Measurements from ENCODE around the gene CST4.
"Not testable (repeated sequence)": the region's sequence is repeated elsewhere in the genome, so short reads cannot be mapped to it uniquely, and the experiment has no call there.

CST4 gene

GRCh38 chr20:23640018-23640601, 48.7 kb downstream of the CST4 start:
- no peak for DNase-seq

DNA sequence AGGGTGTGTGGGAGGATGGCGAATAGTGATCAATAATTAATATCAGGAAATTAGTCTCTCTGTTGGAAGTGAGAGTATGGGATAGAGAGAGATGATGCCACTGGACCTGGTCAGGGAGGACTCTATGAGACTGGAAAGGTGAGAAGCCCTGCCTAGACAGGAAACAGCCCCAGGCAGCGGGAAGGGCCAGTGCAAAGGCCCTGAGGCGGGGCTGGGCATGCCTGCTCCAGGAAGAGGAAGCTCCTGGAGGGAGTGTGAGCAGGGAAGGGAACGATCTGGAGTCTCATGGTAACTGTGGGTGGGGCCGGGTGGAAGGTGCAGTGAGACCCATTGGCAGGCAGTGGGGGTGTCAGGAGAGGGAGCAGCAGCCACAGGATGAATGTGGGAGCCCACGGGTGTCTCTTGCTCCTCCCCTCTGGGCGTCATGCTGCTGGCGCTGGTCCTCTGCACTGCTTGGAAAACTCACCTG, 49.3 kb downstream of the CST4 start:
- DNase-seq = no peak

- no peak for DNase-seq
Measured at GRCh38 chr20:23638309-23638708, 50.5 kb downstream of the CST4 start.

DNA sequence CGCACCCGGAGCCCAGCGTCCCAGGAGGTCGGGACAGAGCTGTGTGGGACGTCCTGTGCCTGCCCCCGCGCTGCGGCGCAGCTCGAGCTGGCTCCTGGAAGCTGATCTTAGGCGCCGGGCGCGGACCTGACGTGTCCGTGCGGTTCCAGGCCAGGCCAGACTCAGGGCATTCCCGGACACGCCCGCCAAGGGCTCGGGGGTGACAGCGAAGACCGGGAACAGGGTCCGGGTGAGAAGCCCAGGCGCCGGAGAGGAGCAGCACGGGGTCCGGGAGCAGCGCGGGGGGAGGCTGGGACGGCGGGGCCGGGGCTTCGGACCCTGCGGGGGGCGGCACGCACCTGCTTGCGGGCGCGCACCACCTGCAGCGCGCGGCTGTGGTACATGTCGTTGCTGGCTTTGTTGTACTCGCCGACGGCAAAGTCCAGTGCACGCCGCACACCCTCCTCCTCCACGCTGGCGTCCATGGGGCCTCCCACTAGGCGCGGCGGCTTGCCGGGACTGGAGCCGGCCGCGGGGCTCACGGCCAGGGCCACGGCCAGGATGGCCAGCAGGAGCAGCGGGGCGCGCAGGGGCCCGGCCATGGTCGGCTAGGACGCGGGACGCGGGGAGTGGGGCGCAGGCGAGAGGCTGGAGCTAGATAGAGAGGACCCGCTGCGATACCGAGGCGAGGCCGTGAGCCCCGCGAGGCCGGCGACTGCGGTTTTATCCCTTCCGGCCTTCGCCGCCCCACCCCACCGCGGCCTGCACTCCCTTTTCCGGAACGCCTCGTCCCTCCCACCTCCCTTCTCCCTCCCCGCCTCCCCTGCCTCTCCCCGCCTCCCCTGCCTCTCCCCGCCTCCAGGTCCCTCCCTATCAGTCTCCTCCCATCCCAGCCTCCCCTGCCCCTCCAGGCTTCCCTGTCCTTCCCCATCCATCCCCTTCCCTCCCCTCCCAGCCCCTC, 51.3 kb downstream of the CST4 start, which contains the start of gene CST3:
Gene CST3, minus strand, starts transcription at position 674 of the 940 bp plus-strand sequence. Its CDS starts 93 bp downstream, at position 581.
- DNase-seq = peak; percentile 1

GRCh38 chr20:23636908-23637281, 51.9 kb downstream of the CST4 start:
- DNase-seq = no peak

DNA sequence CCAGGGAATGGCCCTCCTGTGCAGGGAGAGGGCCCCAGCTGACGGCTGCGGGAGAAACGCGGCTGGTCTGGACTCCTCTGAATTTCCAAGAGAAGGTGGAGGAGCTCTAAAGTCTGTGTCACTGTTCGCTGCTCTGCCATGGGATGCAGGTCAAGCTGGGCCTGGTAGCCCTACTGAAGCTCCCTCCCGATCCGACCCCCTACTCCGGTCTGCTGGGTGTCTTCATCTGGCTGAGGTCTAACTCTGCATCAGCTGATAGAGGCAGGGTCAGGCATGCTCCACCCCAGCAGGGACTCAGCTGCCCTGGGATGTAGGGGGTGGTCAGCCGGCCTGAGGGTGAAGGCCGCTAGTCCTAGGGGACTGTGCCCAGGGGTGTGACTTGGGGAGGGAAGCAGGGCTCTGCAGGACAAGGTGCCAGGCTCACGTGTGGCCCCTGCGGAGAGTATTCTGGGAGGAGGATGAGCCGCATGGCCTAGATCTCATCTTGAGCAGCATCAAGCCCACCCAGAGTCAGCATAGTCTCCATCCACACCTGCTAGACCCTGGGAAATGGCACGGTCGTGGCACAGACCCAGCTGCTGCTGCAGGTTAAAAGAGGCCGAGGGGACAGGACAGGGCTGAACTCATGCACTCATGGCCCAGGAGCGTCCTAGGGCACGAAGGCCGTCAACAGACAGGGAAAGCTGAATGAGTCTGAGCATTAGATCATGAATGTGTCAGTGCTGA, 52.5 kb downstream of the CST4 start:
- no peak for DNase-seq

DNA sequence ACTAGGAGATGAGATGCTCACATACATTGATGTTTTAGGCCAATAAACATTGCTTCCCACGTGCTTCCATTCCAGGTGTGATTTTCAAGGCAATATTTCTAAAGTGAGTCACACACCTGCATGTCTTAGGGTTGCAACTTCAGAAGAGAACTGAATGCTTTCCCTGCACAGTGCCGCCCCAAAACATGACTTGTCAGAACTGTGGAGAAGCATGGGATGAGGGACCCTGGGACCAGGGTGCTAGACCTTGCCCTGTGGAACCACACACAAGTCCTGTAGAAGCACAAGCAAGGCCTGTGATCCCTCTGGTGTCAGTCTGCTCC, 53.1 kb downstream of the CST4 start:
- DNase-seq = not testable (repeated sequence)

Data from NCI-H2081 treated with DMSO at 0.1 percent for 48 hours (cell line).